Small intestine (tissue), 7 donors: ENCODE results near the gene ZNF789. TPM values are rescaled to one million over a fixed set of nuclear protein-coding genes. Genes with fewer than 3 reads are reported as not detected.

Experiments used
- DNase-seq, 2 donors: peaks; one replicate each; pipeline versions ENCODE4 v3.0.0 to v3.0.0-alpha.2; 2013
- FAIRE-seq: peaks from 2 replicates; lab custom pipeline; 2012; peaks lifted over from hg19 to GRCh38; lab: Jason Lieb, UNC
- H3K27ac ChIP-seq, 3 donors: one replicate each; pipeline ENCODE4 v1.5.1; 2013; ENCODE audit warnings: low read length in 2 of 3, mild to moderate bottlenecking in 2 of 3, control low read depth in 1 of 3, inconsistent platforms in 1 of 3, low read depth in 1 of 3, moderate library complexity in 1 of 3
- H3K27me3 ChIP-seq, 3 donors: one replicate each; pipeline ENCODE4 v1.6.1; 2013; ENCODE audit warnings: low read length in 3 of 3, inconsistent platforms in 1 of 3; ENCODE audit not compliant: control insufficient read depth in 3 of 3, insufficient read depth in 3 of 3
- H3K36me3 ChIP-seq, 3 donors: one replicate each; pipeline ENCODE4 v1.6.1; 2013; ENCODE audit warnings: low read length in 3 of 3, inconsistent platforms in 1 of 3, low read depth in 1 of 3, mild to moderate bottlenecking in 1 of 3, moderate library complexity in 1 of 3; ENCODE audit not compliant: control insufficient read depth in 3 of 3, insufficient read depth in 2 of 3
- H3K4me1 ChIP-seq, 3 donors: one replicate each; pipeline ENCODE4 v1.6.1; 2013; ENCODE audit warnings: low read length in 2 of 3, inconsistent platforms in 1 of 3, low read depth in 1 of 3, mild to moderate bottlenecking in 1 of 3, moderate library complexity in 1 of 3; ENCODE audit not compliant: control insufficient read depth in 3 of 3, insufficient read depth in 2 of 3
- H3K4me3 ChIP-seq, 3 donors: one replicate each; pipeline ENCODE4 v1.5.1; 2013; ENCODE audit warnings: low read length in 3 of 3, control low read depth in 1 of 3, inconsistent platforms in 1 of 3, low read depth in 1 of 3, mild to moderate bottlenecking in 1 of 3, moderate library complexity in 1 of 3
- H3K9me3 ChIP-seq, 2 donors: one replicate each; pipeline ENCODE4 v1.6.1; 2013; ENCODE audit warnings: low read depth in 1 of 2, low read length in 1 of 2; ENCODE audit not compliant: control insufficient read depth in 2 of 2, insufficient read depth in 1 of 2
- WGBS, 3 donors: extraction: QIAGEN DNeasy Blood & Tissue Kit; methylation state at CpG; one replicate each; pipeline ENCODE4 v1.1.7; 2013; 5-methylcytosine and 5-hydroxymethylcytosine counted together
- polyA plus RNA-seq, 4 donors: library from polyadenylated mRNA; stranded (reverse) in 3 of 4; unstranded in 1 of 4; fragments of 200-250 nt in 3 of 4; fragments of 120-200 nt in 1 of 4; gene quantifications; one replicate each; pipeline versions ENCODE4 v1.2.1 to v1.2.3, GENCODE V29; 2013
- donor health status: healthy with polysubstance abuse.
- donor health status: control.
- donor health status: control.
- donor health status: Bipolar disorder and iron deficiency.
- donor health status: healthy.

The ZNF789 gene
- polyA plus RNA-seq, 4 donors = 9.7 to 48.1 (median 18.6) TPM

DNA sequence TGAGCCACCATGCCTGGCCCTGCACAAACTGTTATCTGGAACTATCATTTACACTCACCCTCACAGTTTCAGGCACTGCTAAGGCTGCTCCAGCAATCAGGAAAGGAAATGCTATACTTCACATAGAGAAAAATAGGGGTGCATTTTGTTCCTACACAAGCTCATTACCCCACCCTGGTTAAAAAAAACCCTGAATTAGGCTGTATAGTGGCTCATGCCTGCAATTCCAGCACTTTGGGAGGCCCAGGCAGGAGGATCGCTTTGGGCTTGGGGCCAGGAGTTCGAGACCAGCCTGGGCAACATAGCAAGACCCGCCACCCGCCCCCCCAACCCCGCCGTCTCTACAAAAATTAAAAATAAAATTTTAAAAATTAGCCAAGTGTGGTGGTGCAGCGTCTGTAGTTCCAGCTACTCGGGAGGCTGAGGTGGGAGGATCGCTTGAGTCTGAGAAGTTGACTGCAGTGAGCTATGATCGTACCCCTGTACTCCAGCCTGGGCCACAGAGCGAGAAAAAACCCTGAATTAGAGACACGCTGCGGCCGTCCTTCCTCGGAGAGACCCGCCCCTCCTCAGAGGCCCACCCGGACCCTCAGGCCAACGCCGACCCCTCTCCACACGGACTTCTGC, 34.6 kb upstream of the ZNF789 start:
- peak overlapping the region; percentile 88 to 100 (median 88) for H3K4me3 ChIP-seq
- no peaks in the 10 kb centered on the region for H3K27me3 ChIP-seq
- FAIRE-seq (no peak), DNase-seq (no peak)
- H3K4me1 ChIP-seq = peaks cover 3 to 15% (median 4%) of the 10 kb centered on the region in 3 donors
- 11 to 16% (median 13%) methylated on average over 17 to 20 of the region's 20 CpGs for WGBS, 3 donors
- peaks cover 3 to 42% (median 6%) of the 10 kb centered on the region in 3 donors for H3K36me3 ChIP-seq
- H3K9me3 ChIP-seq = no peaks in the 10 kb centered on the region
- H3K27ac ChIP-seq = peak overlapping the region; percentile 15 to 85 (median 84)

- peaks cover 3 to 12% (median 4%) of the 10 kb centered on the region in 3 donors for H3K4me1 ChIP-seq
- H3K27me3 ChIP-seq = no peaks in the 10 kb centered on the region
- H3K27ac ChIP-seq = peak within 1 kb of the TSS; percentile 27 to 85 (median 84)
- H3K36me3 ChIP-seq = peaks cover 3 to 40% (median 6%) of the 10 kb centered on the region in 3 donors
- WGBS, 3 donors = 0% methylated on average over 68 to 89 of the region's 89 CpGs
- H3K9me3 ChIP-seq = no peaks in the 10 kb centered on the region
- no peak for FAIRE-seq
- peak within 1 kb of the TSS; percentile 88 to 100 (median 88) for H3K4me3 ChIP-seq
- DNase-seq = peak; percentile 94 to 98
Observed at GRCh38 chr7:99438573-99439480, 33.9 kb upstream of the ZNF789 start, which contains the start of the genes CPSF4 and PTCD1. TSS of gene CPSF4 (plus strand) at chr7:99438943. CDS start at chr7:99439083, 140 bp downstream. TSS of gene PTCD1 (minus strand) at chr7:99438798. CDS start at chr7:99435242, 3,556 bp downstream.

DNA sequence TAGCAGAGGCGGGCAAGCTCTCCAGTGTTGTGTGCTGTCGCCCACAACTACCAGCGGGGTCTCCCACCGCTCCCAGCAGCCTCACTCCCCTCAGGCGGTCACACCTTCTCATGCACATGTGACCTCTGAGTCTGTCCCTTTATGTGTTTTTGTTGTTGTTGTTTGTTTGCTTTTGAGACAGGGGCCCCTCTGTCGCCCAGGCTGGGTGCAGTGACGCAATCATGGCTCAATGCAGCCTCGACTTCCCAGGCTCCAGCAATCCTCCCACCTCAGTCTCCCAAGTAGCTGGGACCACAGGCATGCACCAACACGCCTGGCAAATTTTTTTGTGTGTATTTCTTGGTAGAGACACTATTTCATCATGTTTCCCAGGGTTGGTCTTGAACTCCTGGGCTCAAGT, 32.5 kb upstream of the ZNF789 start:
- no peak for FAIRE-seq
- H3K9me3 ChIP-seq = no peaks in the 10 kb centered on the region
- 73 to 82% (median 80%) methylated on average over 9 of the region's 9 CpGs for WGBS, 3 donors
- peaks cover 3 to 12% (median 4%) of the 10 kb centered on the region in 3 donors for H3K4me1 ChIP-seq
- DNase-seq = no peak
- H3K4me3 ChIP-seq = peak overlapping the region in 2 of 3 donors; percentile 88 to 100
- peaks cover 0 to 37% (median 4%) of the 10 kb centered on the region in 3 donors for H3K36me3 ChIP-seq
- no peaks in the 10 kb centered on the region for H3K27me3 ChIP-seq
- no peak overlapping the region for H3K27ac ChIP-seq

GRCh38 chr7:99446096-99446495, 26.6 kb upstream of the ZNF789 start:
- 82 to 88% (median 87%) methylated on average over 4 of the region's 4 CpGs for WGBS, 3 donors
- no peaks in the 10 kb centered on the region for H3K27me3 ChIP-seq
- no peaks in the 10 kb centered on the region for H3K4me1 ChIP-seq
- peaks cover 12 to 79% (median 22%) of the 10 kb centered on the region in 3 donors for H3K36me3 ChIP-seq
- no peak for DNase-seq
- FAIRE-seq = no peak
- H3K9me3 ChIP-seq = no peaks in the 10 kb centered on the region
- H3K27ac ChIP-seq = no peak overlapping the region
- H3K4me3 ChIP-seq = no peak overlapping the region

GRCh38 chr7:99447943-99448342, 24.7 kb upstream of the ZNF789 start:
- WGBS, 3 donors = 88 to 89% (median 88%) methylated on average over 10 of the region's 10 CpGs
- no peak for FAIRE-seq
- peak in 1 of 2 donors; percentile 25 for DNase-seq
- Histone ChIP-seq H3K27me3 (no peaks in the 10 kb centered on the region), H3K9me3 (no peaks in the 10 kb centered on the region), H3K4me3 (no peak overlapping the region), H3K4me1 (no peaks in the 10 kb centered on the region), H3K27ac (no peak overlapping the region), H3K36me3 (peaks cover 14 to 91% (median 22%) of the 10 kb centered on the region in 3 donors)

GRCh38 chr7:99448855-99449254, 23.8 kb upstream of the ZNF789 start:
- Histone ChIP-seq H3K27me3 (no peaks in the 10 kb centered on the region), H3K36me3 (peaks cover 16 to 94% (median 24%) of the 10 kb centered on the region in 3 donors), H3K4me1 (no peaks in the 10 kb centered on the region), H3K4me3 (no peak overlapping the region), H3K27ac (no peak overlapping the region), H3K9me3 (no peaks in the 10 kb centered on the region)
- FAIRE-seq (no peak), DNase-seq (no peak)
- 91 to 95% (median 93%) methylated on average over 10 of the region's 10 CpGs for WGBS, 3 donors

GRCh38 chr7:99449326-99449725, 23.4 kb upstream of the ZNF789 start:
- no peaks in the 10 kb centered on the region for H3K4me1 ChIP-seq
- H3K27ac ChIP-seq = no peak overlapping the region
- WGBS, 3 donors = 94 to 96% (median 96%) methylated on average over 5 of the region's 5 CpGs
- FAIRE-seq = no peak
- no peak for DNase-seq
- H3K9me3 ChIP-seq = no peaks in the 10 kb centered on the region
- peaks cover 16 to 95% (median 26%) of the 10 kb centered on the region in 3 donors for H3K36me3 ChIP-seq
- no peak overlapping the region for H3K4me3 ChIP-seq
- no peaks in the 10 kb centered on the region for H3K27me3 ChIP-seq

DNA sequence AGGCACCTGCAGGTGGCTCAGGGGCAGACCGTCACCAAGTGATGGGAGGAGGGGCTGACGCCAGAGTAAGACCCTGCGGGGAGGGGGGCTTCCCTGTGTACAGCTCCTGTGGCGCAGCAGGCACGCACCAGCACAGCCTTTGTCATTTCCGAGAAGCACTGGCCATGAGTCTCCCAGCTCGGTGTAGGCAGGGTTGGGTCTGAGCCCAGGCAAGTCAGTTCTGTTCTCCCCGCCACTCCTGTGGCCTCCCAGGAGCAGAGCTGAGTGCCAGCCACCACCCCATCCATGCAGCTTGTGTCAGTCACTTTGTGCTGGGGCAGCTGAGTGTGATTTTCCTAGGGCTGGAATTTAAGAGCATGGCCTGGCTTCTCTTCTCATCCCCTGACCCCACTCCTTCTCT, 20.8 kb upstream of the ZNF789 start:
- H3K36me3 ChIP-seq = peaks cover 18 to 99% (median 30%) of the 10 kb centered on the region in 3 donors

More for the DNA sequence above, 20.8 kb upstream of the ZNF789 start:
- H3K27me3 ChIP-seq = no peaks in the 10 kb centered on the region
- 92 to 96% (median 92%) methylated on average over 8 of the region's 8 CpGs for WGBS, 3 donors
- H3K4me3 ChIP-seq = no peak overlapping the region
- no peaks in the 10 kb centered on the region for H3K4me1 ChIP-seq
- FAIRE-seq = no peak
- no peak for DNase-seq
- H3K9me3 ChIP-seq = no peaks in the 10 kb centered on the region
- H3K27ac ChIP-seq = no peak overlapping the region
